ENCODE data around the gene PTPN4.

DNA sequence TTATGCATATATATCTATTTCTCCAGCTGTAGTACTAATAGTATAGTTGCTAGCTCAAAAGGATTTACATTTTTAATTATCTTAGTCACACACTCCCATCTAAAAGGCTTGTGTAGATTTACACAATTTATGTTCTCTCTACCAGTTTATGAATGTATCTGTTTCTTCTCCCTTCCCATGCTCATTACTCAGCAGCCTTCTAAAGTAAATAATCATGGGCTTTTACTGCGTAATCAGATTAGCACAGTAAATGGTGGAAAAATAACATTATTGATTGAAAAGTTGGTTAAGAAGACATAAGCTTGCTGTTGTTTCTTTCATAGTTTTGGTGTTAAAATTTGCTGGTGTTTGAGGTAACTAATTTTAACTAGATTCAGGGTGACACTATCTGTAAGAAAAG is 81.8 kb downstream of the PTPN4 start:
- TF ChIP-seq CTCF (IDR thresholded peaks at IDR 0.05) = no peak
- no peak for TF ChIP-seq POLR2A (IDR thresholded peaks at IDR 0.05)

Data from body of pancreas (tissue), 4 donors.